Activated CD4-positive, alpha-beta T cell treated with anti-CD3 and anti-CD28 coated beads, Interleukin-2, amount 10 ng/mL, durations not matched to agents 7 days and 5 days (primary cell): ENCODE results near the gene SRD5A3. TPM values are rescaled to one million over a fixed set of nuclear protein-coding genes. Genes with fewer than 3 reads are reported as not detected.
"Not testable (repeated sequence)": the region's sequence is repeated elsewhere in the genome, so short reads cannot be mapped to it uniquely, and the experiment has no call there.

Source experiments
- CTCF ChIA-PET: fragments of 350-600 bp; sonication (Branson Sonifier 250); formaldehyde crosslinking; loops from one replicate; lab custom pipeline; 2021; ENCODE audit warnings: antibody characterized with exemption; lab: Charles Lee
- POLR2A ChIA-PET: fragments of 350-600 bp; sonication (Branson Sonifier 250); formaldehyde crosslinking; loops from one replicate; lab custom pipeline; 2021; ENCODE audit warnings: antibody characterized with exemption; lab: Charles Lee
- DNase-seq: peaks from one replicate; pipeline ENCODE4 v3.0.0-alpha.2; 2020
- H3K27ac Mint-ChIP-seq: one replicate; pipeline ENCODE4 v1.8.0; 2021; ENCODE audit warnings: mild to moderate bottlenecking, moderate library complexity, mixed read lengths
- H3K27me3 Mint-ChIP-seq: one replicate; pipeline ENCODE4 v1.8.0; 2021; ENCODE audit warnings: mixed read lengths
- H3K36me3 Mint-ChIP-seq: one replicate; pipeline ENCODE4 v1.8.0; 2021; ENCODE audit warnings: low read depth, mixed read lengths
- H3K4me1 Mint-ChIP-seq: one replicate; pipeline ENCODE4 v1.8.0; 2021; ENCODE audit warnings: mixed read lengths
- H3K4me3 Mint-ChIP-seq: one replicate; pipeline ENCODE4 v1.8.0; 2021; ENCODE audit warnings: mild to moderate bottlenecking, moderate library complexity, mixed read lengths
- H3K9me3 Mint-ChIP-seq: one replicate; pipeline ENCODE4 v1.8.0; 2021; ENCODE audit warnings: mixed read lengths
- total RNA-seq, 2 experiments: library from RNA; stranded (reverse); gene quantifications; one replicate each; pipeline ENCODE4 v1.2.3, GENCODE V29; 2021

Gene SRD5A3
- total RNA-seq, 2 experiments from 2014 or later = 8.3 to 10.3 TPM

GRCh38 chr4:55351824-55352223 lies 5.8 kb downstream of the SRD5A3 start:
- ChIA-PET POLR2A (interaction anchor here (0.6 kb wide), 1 partner anchor 1116 kb away, joined by 3 read pairs; no protein-coding TSS in a partner anchor), CTCF (no interaction called here)
- no peak overlapping the region for H3K27ac Mint-ChIP-seq
- no peak overlapping the region for H3K4me3 Mint-ChIP-seq
- DNase-seq = no peak
- peaks cover 4% of the 10 kb centered on the region for H3K9me3 Mint-ChIP-seq
- H3K27me3 Mint-ChIP-seq = no peaks in the 10 kb centered on the region
- peaks cover 10% of the 10 kb centered on the region for H3K36me3 Mint-ChIP-seq
- peaks cover 14% of the 10 kb centered on the region for H3K4me1 Mint-ChIP-seq

- ChIA-PET POLR2A (no interaction called here), CTCF (interaction anchor here (2.2 kb wide), 1 partner anchor 200 kb away, joined by 5 read pairs; no protein-coding TSS in a partner anchor)
- H3K4me1 Mint-ChIP-seq = peaks cover 5% of the 10 kb centered on the region
- H3K9me3 Mint-ChIP-seq = peaks cover 4% of the 10 kb centered on the region
- DNase-seq = no peak
- peaks cover 10% of the 10 kb centered on the region for H3K36me3 Mint-ChIP-seq
- H3K27me3 Mint-ChIP-seq = no peaks in the 10 kb centered on the region
- no peak overlapping the region for H3K4me3 Mint-ChIP-seq
- no peak overlapping the region for H3K27ac Mint-ChIP-seq
Measured at GRCh38 chr4:55352726-55353125, 6.7 kb downstream of the SRD5A3 start.

- H3K4me1 Mint-ChIP-seq, H3K4me3 Mint-ChIP-seq, POLR2A ChIA-PET, H3K27me3 Mint-ChIP-seq, H3K9me3 Mint-ChIP-seq, H3K27ac Mint-ChIP-seq, DNase-seq: not testable (repeated sequence)
- peaks cover 10% of the 10 kb centered on the region for H3K36me3 Mint-ChIP-seq
- CTCF ChIA-PET = interaction anchor here (2.2 kb wide), 1 partner anchor 199 kb away, joined by 5 read pairs; no protein-coding TSS in a partner anchor
Measured at GRCh38 chr4:55353228-55353747, 7.2 kb downstream of the SRD5A3 start.

GRCh38 chr4:55354648-55355047 lies 8.6 kb downstream of the SRD5A3 start:
- Mint-ChIP-seq H3K4me1 (peaks cover 2% of the 10 kb centered on the region), H3K4me3 (no peak overlapping the region), H3K9me3 (peaks cover 4% of the 10 kb centered on the region), H3K36me3 (peaks cover 10% of the 10 kb centered on the region), H3K27ac (no peak overlapping the region), H3K27me3 (no peaks in the 10 kb centered on the region)
- POLR2A ChIA-PET = no interaction called here
- CTCF ChIA-PET = interaction anchor here (2.2 to 3.9 kb wide), 2 partner anchors 8 to 198 kb away, joined by 5 to 22 read pairs; partner anchors contain the start of gene SRD5A3
- no peak for DNase-seq

GRCh38 chr4:55355555-55355954 lies 9.5 kb downstream of the SRD5A3 start:
- ChIA-PET CTCF (interaction anchor here (3.9 kb wide), 1 partner anchor 9 kb away, joined by 22 read pairs; the partner anchor contains the start of gene SRD5A3), POLR2A (no interaction called here)
- Mint-ChIP-seq H3K36me3 (peaks cover 10% of the 10 kb centered on the region), H3K27me3 (no peaks in the 10 kb centered on the region), H3K4me3 (no peak overlapping the region), H3K4me1 (peaks cover 2% of the 10 kb centered on the region), H3K9me3 (peaks cover 4% of the 10 kb centered on the region), H3K27ac (no peak overlapping the region)
- no peak for DNase-seq

- Mint-ChIP-seq H3K4me1 (peaks cover 2% of the 10 kb centered on the region), H3K27me3 (no peaks in the 10 kb centered on the region), H3K27ac (no peak overlapping the region), H3K36me3 (peaks cover 10% of the 10 kb centered on the region), H3K9me3 (peaks cover 4% of the 10 kb centered on the region), H3K4me3 (no peak overlapping the region)
- ChIA-PET POLR2A (no interaction called here), CTCF (interaction anchor here (0.6 to 3.9 kb wide), 4 partner anchors 9 to 38 kb away, joined by 3 to 22 read pairs (median 4); partner anchors contain the start of gene SRD5A3)
- no peak for DNase-seq
Measured at GRCh38 chr4:55356991-55357461, 11.0 kb downstream of the SRD5A3 start.

GRCh38 chr4:55358246-55358645 lies 12.2 kb downstream of the SRD5A3 start:
- Mint-ChIP-seq H3K27ac (no peak overlapping the region), H3K4me3 (no peak overlapping the region), H3K4me1 (peaks cover 2% of the 10 kb centered on the region), H3K9me3 (peaks cover 4% of the 10 kb centered on the region), H3K36me3 (peaks cover 7% of the 10 kb centered on the region), H3K27me3 (no peaks in the 10 kb centered on the region)
- DNase-seq = no peak
- ChIA-PET POLR2A (no interaction called here), CTCF (no interaction called here)

- no peak overlapping the region for H3K4me3 Mint-ChIP-seq
- ChIA-PET CTCF (interaction anchor here (0.6 kb wide), 1 partner anchor 16 kb away, joined by 3 read pairs; no protein-coding TSS in a partner anchor), POLR2A (no interaction called here)
- no peaks in the 10 kb centered on the region for H3K27me3 Mint-ChIP-seq
- H3K36me3 Mint-ChIP-seq = peaks cover 3% of the 10 kb centered on the region
- no peak overlapping the region for H3K27ac Mint-ChIP-seq
- peaks cover 2% of the 10 kb centered on the region for H3K4me1 Mint-ChIP-seq
- DNase-seq = no peak
- peaks cover 1% of the 10 kb centered on the region for H3K9me3 Mint-ChIP-seq
Measured at GRCh38 chr4:55358668-55359067, 12.6 kb downstream of the SRD5A3 start.

- DNase-seq = no peak
- peaks cover 2% of the 10 kb centered on the region for H3K4me1 Mint-ChIP-seq
- H3K9me3 Mint-ChIP-seq = no peaks in the 10 kb centered on the region
- POLR2A ChIA-PET = no interaction called here
- no peak overlapping the region for H3K4me3 Mint-ChIP-seq
- H3K27me3 Mint-ChIP-seq = no peaks in the 10 kb centered on the region
- no peaks in the 10 kb centered on the region for H3K36me3 Mint-ChIP-seq
- CTCF ChIA-PET = no interaction called here
- H3K27ac Mint-ChIP-seq = no peak overlapping the region
Measured at GRCh38 chr4:55359397-55359916, 13.4 kb downstream of the SRD5A3 start.

GRCh38 chr4:55362938-55363337 lies 16.9 kb downstream of the SRD5A3 start:
- H3K36me3 Mint-ChIP-seq, H3K4me1 Mint-ChIP-seq, H3K4me3 Mint-ChIP-seq, DNase-seq, H3K27me3 Mint-ChIP-seq, H3K27ac Mint-ChIP-seq, H3K9me3 Mint-ChIP-seq: not testable (repeated sequence)
- ChIA-PET POLR2A (interaction anchor here (0.7 kb wide), 1 partner anchor 198 kb away, joined by 4 read pairs; no protein-coding TSS in a partner anchor), CTCF (interaction anchor here (0.6 to 3.3 kb wide), 4 partner anchors 14 to 165 kb away, joined by 3 to 10 read pairs (median 4); partner anchors contain the start of gene SRD5A3)

GRCh38 chr4:55363691-55364351 lies 17.8 kb downstream of the SRD5A3 start:
- POLR2A ChIA-PET = no interaction called here
- CTCF ChIA-PET = interaction anchor here (3.3 kb wide), 1 partner anchor 18 kb away, joined by 10 read pairs; the partner anchor contains the start of gene SRD5A3
- no peak overlapping the region for H3K27ac Mint-ChIP-seq
- no peaks in the 10 kb centered on the region for H3K36me3 Mint-ChIP-seq
- peaks cover 2% of the 10 kb centered on the region for H3K4me1 Mint-ChIP-seq
- no peaks in the 10 kb centered on the region for H3K9me3 Mint-ChIP-seq
- DNase-seq = no peak
- no peak overlapping the region for H3K4me3 Mint-ChIP-seq
- no peaks in the 10 kb centered on the region for H3K27me3 Mint-ChIP-seq

- no peaks in the 10 kb centered on the region for H3K9me3 Mint-ChIP-seq
- H3K27ac Mint-ChIP-seq = no peak overlapping the region
- CTCF ChIA-PET = interaction anchor here (0.6 to 2.3 kb wide), 3 partner anchors 8 to 227 kb away, joined by 3 to 7 read pairs (median 5); partner anchors contain the start of gene SRD5A3
- DNase-seq = no peak
- no peak overlapping the region for H3K4me3 Mint-ChIP-seq
- H3K4me1 Mint-ChIP-seq = no peaks in the 10 kb centered on the region
- H3K36me3 Mint-ChIP-seq = no peaks in the 10 kb centered on the region
- H3K27me3 Mint-ChIP-seq = no peaks in the 10 kb centered on the region
- POLR2A ChIA-PET = no interaction called here
Measured at GRCh38 chr4:55364691-55365344, 18.8 kb downstream of the SRD5A3 start.
